K562 (cell line): ENCODE results near the gene TMEM88. TPM values are rescaled to one million over a fixed set of nuclear protein-coding genes. Genes with fewer than 3 reads are reported as not detected.

Experiments used
- ATAC-seq: fragments of 200-7000 bp; cut with Tn5 transposase; 3 replicates; pipeline ENCODE4 v1.9.1; 2020; ENCODE audit warnings: moderate library complexity
- BruUV-seq: library from RNA; stranded (reverse); fragments of 400-500 nt; replicated peaks from 2 replicates; lab custom pipeline; 2021; lab: Mats Ljungman, UMichigan
- CTCF ChIA-PET: fragments of 300-600 bp; formaldehyde crosslinking; extraction: SDS; loops from one replicate; lab custom pipeline; 2021; ENCODE audit warnings: low intra/inter-chr PET ratio; lab: Yijun Ruan, JAX
- POLR2A ChIA-PET: fragments of 300-600, 350-650 bp; sonication (Branson Sonifier 250); formaldehyde crosslinking; extraction: SDS; loops from one replicate; lab custom pipeline; 2021; ENCODE audit warnings: antibody characterized with exemption, inconsistent platforms; lab: Yijun Ruan, JAX
- DNase-seq, 4 experiments: peaks; one replicate each; pipeline versions ENCODE4 v3.0.0 to v3.0.0-alpha.2; 2011 to 2018; ENCODE audit warnings: low spot score in 3 of 4, mixed read lengths in 3 of 4; ENCODE audit errors: extremely low read depth in 1 of 4
- FAIRE-seq: peaks from 2 replicates; lab custom pipeline; 2011; peaks lifted over from hg19 to GRCh38; lab: Jason Lieb, UNC
- H2AFZ ChIP-seq: 2 replicates; pipeline ENCODE4 v1.6.0; 2011; ENCODE audit warnings: low read depth, low read length, control low read depth, inconsistent platforms
- H3K27ac ChIP-seq: fragments of 200-600 bp; 3 replicates; pipeline ENCODE4 v1.8.0; 2011; ENCODE audit warnings: low read depth, mild to moderate bottlenecking, control low read depth, inconsistent platforms, low read length, moderate library complexity, mixed read lengths; ENCODE audit errors: extremely low read depth
- H3K27me3 ChIP-seq, 2 experiments: fragments of 300-600 bp in 1 of 2; 2 replicates in 1 of 2; 3 replicates in 1 of 2; pipeline versions ENCODE4 v1.6.0 to v1.8.0; 2011; ENCODE audit warnings: inconsistent platforms in 2 of 2, low read length in 2 of 2, mild to moderate bottlenecking in 1 of 2, mixed read lengths in 1 of 2, moderate library complexity in 1 of 2; ENCODE audit not compliant: control insufficient read depth in 2 of 2, insufficient read depth in 2 of 2
- H3K36me3 ChIP-seq: fragments of 300-600 bp; 3 replicates; pipeline ENCODE4 v1.8.0; 2011; ENCODE audit warnings: mild to moderate bottlenecking, low read length, inconsistent platforms; ENCODE audit not compliant: control insufficient read depth, insufficient read depth
- H3K4me1 ChIP-seq, 2 experiments: fragments of 200-600 bp in 1 of 2; replicated peaks in 1 of 2; 2 replicates in 1 of 2; 3 replicates in 1 of 2; pipeline versions ENCODE4 v1.5.1 to v1.8.0; 2011; ENCODE audit warnings: inconsistent platforms in 2 of 2, low read length in 2 of 2, mild to moderate bottlenecking in 1 of 2, mixed read lengths in 1 of 2, moderate library complexity in 1 of 2; ENCODE audit not compliant: control insufficient read depth in 2 of 2, insufficient read depth in 2 of 2
- H3K4me2 ChIP-seq: 2 replicates; pipeline ENCODE4 v1.6.1; 2011; ENCODE audit warnings: low read length, control low read depth, inconsistent platforms, mixed read lengths; ENCODE audit not compliant: insufficient read depth
- H3K4me3 ChIP-seq: fragments of 200-600 bp; sonication (generic), shearing (Covaris generic); 2 replicates; pipeline ENCODE4 v1.5.1; 2016; ENCODE audit warnings: control low read depth, inconsistent platforms
- H3K79me2 ChIP-seq: fragments of 200-600 bp; 3 replicates; pipeline ENCODE4 v1.8.0; 2011; ENCODE audit warnings: low read length, inconsistent platforms; ENCODE audit not compliant: control insufficient read depth, insufficient read depth
- H3K9ac ChIP-seq, 2 experiments: 2 replicates each; pipeline versions ENCODE4 v1.6.0 to v1.6.1; 2011; ENCODE audit warnings: low read depth in 2 of 2, low read length in 2 of 2, control low read depth in 1 of 2, inconsistent platforms in 1 of 2, mild to moderate bottlenecking in 1 of 2, mixed read lengths in 1 of 2; ENCODE audit not compliant: insufficient read depth in 1 of 2
- H3K9me1 ChIP-seq: one replicate; pipeline ENCODE4 v1.6.0; 2011; ENCODE audit warnings: inconsistent platforms, mild to moderate bottlenecking, low read length, moderate library complexity; ENCODE audit not compliant: control insufficient read depth, insufficient read depth
- H3K9me3 ChIP-seq: replicated peaks from 2 replicates; pipeline ENCODE4 v1.5.1; 2011; ENCODE audit warnings: low read depth, low read length, inconsistent platforms; ENCODE audit not compliant: control insufficient read depth, insufficient read depth
- H4K20me1 ChIP-seq: replicated peaks from 2 replicates; pipeline ENCODE4 v1.6.1; 2011; ENCODE audit warnings: low read length, inconsistent platforms, mixed read lengths; ENCODE audit not compliant: control insufficient read depth, insufficient read depth
- AFF1 ChIP-seq, 2 experiments: fragments of 450-650 bp; IDR thresholded peaks; 2 replicates each; pipeline ENCODE4 v1.6.1; 2018; ENCODE audit warnings: mild to moderate bottlenecking in 2 of 2, low read depth in 1 of 2; ENCODE audit not compliant: partially characterized antibody in 2 of 2
- CBFA2T2 ChIP-seq: fragments of 450-650 bp; conservative IDR thresholded peaks from 2 replicates; pipeline ENCODE4 v1.6.1; 2017; ENCODE audit warnings: mild to moderate bottlenecking
- CBX2 ChIP-seq: fragments of 200-600 bp; sonication (generic); IDR thresholded peaks from one replicate; pipeline ENCODE4 v1.6.1; 2012; ENCODE audit warnings: mild to moderate bottlenecking, low read length, inconsistent platforms; ENCODE audit not compliant: insufficient read depth, poor library complexity, severe bottlenecking
- CTCF ChIP-seq, 3 experiments: IDR thresholded peaks in 2 of 3; conservative IDR thresholded peaks in 1 of 3; 2 replicates each; pipeline ENCODE4 v1.5.1; 2011 to 2012; ENCODE audit warnings: low read length in 3 of 3, mild to moderate bottlenecking in 3 of 3, control low read depth in 2 of 3, improper control_type of control experiment in 1 of 3, inconsistent platforms in 1 of 3, low read depth in 1 of 3, mixed read lengths in 1 of 3, moderate library complexity in 1 of 3; ENCODE audit not compliant: insufficient read depth in 2 of 3
- FOSL1 ChIP-seq: fragments of 200-800 bp; sonication (Bioruptor generic); conservative IDR thresholded peaks from 2 replicates; pipeline ENCODE4 v1.6.1; 2016; ENCODE audit warnings: missing genetic modification characterization, missing compliant biosample characterization
- GTF2E2 ChIP-seq: fragments of 200-800 bp; sonication (Bioruptor generic); IDR thresholded peaks from 2 replicates; pipeline ENCODE4 v1.6.1; 2016; ENCODE audit warnings: missing genetic modification characterization, missing compliant biosample characterization
- HDGF ChIP-seq: fragments of 450-650 bp; IDR thresholded peaks from 2 replicates; pipeline ENCODE4 v1.6.1; 2016
- KDM1A ChIP-seq, 2 experiments: fragments of 450-650 bp; IDR thresholded peaks; 2 replicates each; pipeline ENCODE4 v1.6.1; 2016; ENCODE audit warnings: mild to moderate bottlenecking in 2 of 2
- KLF13 ChIP-seq: fragments of 450-650 bp; IDR thresholded peaks from 2 replicates; pipeline ENCODE4 v1.6.1; 2016; ENCODE audit warnings: missing genetic modification characterization, low read depth, mild to moderate bottlenecking, missing compliant biosample characterization, moderate library complexity, borderline replicate concordance
- LEF1 ChIP-seq: fragments of 450-650 bp; IDR thresholded peaks from 2 replicates; pipeline ENCODE4 v1.6.1; 2016; ENCODE audit warnings: mild to moderate bottlenecking
- NFRKB ChIP-seq: fragments of 450-650 bp; IDR thresholded peaks from 2 replicates; pipeline ENCODE4 v1.6.1; 2016; ENCODE audit warnings: low read depth
- RBM34 ChIP-seq: fragments of 200-400 bp; formaldehyde crosslinking; IDR thresholded peaks from 2 replicates; pipeline ENCODE4 v1.6.1; 2018; ENCODE audit warnings: low read length, borderline replicate concordance; ENCODE audit not compliant: insufficient read depth
- SMAD2 ChIP-seq: fragments of 150-350 bp; IDR thresholded peaks from 2 replicates; pipeline ENCODE4 v1.6.1; 2014; ENCODE audit warnings: low read depth, mild to moderate bottlenecking, low read length
- SOX6 ChIP-seq: fragments of 450-650 bp; IDR thresholded peaks from 2 replicates; pipeline ENCODE4 v1.6.1; 2014; ENCODE audit warnings: mild to moderate bottlenecking
- TBP ChIP-seq: optimal IDR thresholded peaks from 2 replicates; pipeline ENCODE3; 2011; ENCODE audit warnings: low read depth, low read length, improper control_type of control experiment
- TRIM24 ChIP-seq, 2 experiments: fragments of 450-650 bp; IDR thresholded peaks; 2 replicates each; pipeline ENCODE4 v1.6.1; 2016
- ZNF644 ChIP-seq: fragments of 200-800 bp; sonication (Bioruptor generic); IDR thresholded peaks from 2 replicates; pipeline ENCODE4 v1.6.1; 2016; ENCODE audit warnings: low read depth, missing genetic modification characterization, missing compliant biosample characterization
- ZNF695 ChIP-seq: fragments of 450-650 bp; formaldehyde crosslinking; IDR thresholded peaks from 2 replicates; pipeline ENCODE4 v1.4.0; 2020; ENCODE audit warnings: mild to moderate bottlenecking, moderate library complexity
- WGBS: fragments of 100-300 bp; shearing (Covaris generic); methylation state at CpG from one replicate; pipeline ENCODE4 v1.1.6; 2016; ENCODE audit warnings: low coverage, mixed read lengths; ENCODE audit not compliant: insufficient coverage; ENCODE audit errors: missing lambda C conversion rate; 5-methylcytosine and 5-hydroxymethylcytosine counted together
- in situ Hi-C: fragments of 300-500 bp; cut with MboI; formaldehyde crosslinking; loops from 4 replicates; pipeline ENCODE4 v1.15.0; 2018; ENCODE audit warnings: inconsistent platforms, mixed read lengths
- intact Hi-C: fragments of 100-400 bp; cut with micrococcal nuclease; formaldehyde crosslinking; loops from 2 replicates; pipeline ENCODE4 v1.14.2; 2022
- polyA plus RNA-seq, 8 experiments: library from polyadenylated mRNA; depleted of rRNA in 4 of 8; stranded (reverse) in 5 of 8; unstranded in 3 of 8; fragments of >200 nt; fragmentation: Nextera tagmentation in 2 of 8; fragmentation: Illumina TruSeq in 1 of 8; extraction: Ambion mirVana in 2 of 8; extraction: Trizol in 1 of 8; gene quantifications; 2 replicates each; pipeline versions ENCODE4 v1.2.1 to v1.2.3, GENCODE V29; 2011 to 2014; ENCODE audit warnings: inconsistent platforms in 1 of 8, missing spikeins in 1 of 8
- total RNA-seq, 7 experiments: library from RNA; depleted of rRNA in 6 of 7; stranded (reverse); fragments of >200 nt in 6 of 7; fragmentation: Illumina TruSeq in 2 of 7; extraction: Trizol in 2 of 7; gene quantifications; 2 replicates each; pipeline versions ENCODE4 v1.2.1 to v1.2.3, GENCODE V29; 2011 to 2021; ENCODE audit warnings: low replicate concordance in 1 of 7

The TMEM88 gene
- total and polyA plus RNA-seq, 9 of the 15 experiments (the other 6 are each of a cell fraction or from before 2014, with no cell fraction given), result 0.10 to 1.4 (median 0.36) TPM; not detected in 3

GRCh38 chr17:7887038-7887481 lies 32.2 kb downstream of the TMEM88 start:
- CTCF ChIA-PET, result interaction anchor here (0.6 kb wide), 1 partner anchor 25 kb away, joined by 5 read pairs; no protein-coding TSS in a partner anchor
- Histone ChIP-seq H3K27ac (peak overlapping the region; percentile 97), H3K4me2 (peak overlapping the region; percentile 92), H3K4me3 (peak overlapping the region; percentile 66), H4K20me1 (no peaks in the 10 kb centered on the region; the same call in 1 of the 2 replicates), H3K79me2 (peaks cover 55% of the 10 kb centered on the region), H2AFZ (peak overlapping the region; percentile 60), H3K9me1 (peaks cover 3% of the 10 kb centered on the region), H3K9ac (peak overlapping the region; percentile 86 to 97; a peak in 3 of 4 replicates), H3K36me3 (peaks cover 23% of the 10 kb centered on the region; the same call in 1 of the 3 replicates), H3K9me3 (no peaks in the 10 kb centered on the region), H3K27me3 (no peaks in the 10 kb centered on the region), H3K4me1 (peaks cover 24 to 32% of the 10 kb centered on the region in 2 experiments; a peak in 4 of 5 replicates)
- intact Hi-C loops (loop anchor here (2.0 kb wide), 1 partner anchor 30 kb away; the partner anchor contains the start of gene NAA38), in situ Hi-C loops (no loop called here)
- no peak for FAIRE-seq
- BruUV-seq, result no TSS peak
- no peak for ATAC-seq
- DNase-seq, result no peak
- POLR2A ChIA-PET, result no interaction called here
- WGBS, result 0% methylated on average over 7 of the region's 8 CpGs
- TF ChIP-seq SMAD2, result no peak
- TF ChIP-seq AFF1 (IDR thresholded peaks at IDR 0.05; ENCODE audit: low read depth in 1 of 2, partially characterized antibody in 2 of 2), result peak in 1 of 2 experiments; percentile 50
- TF ChIP-seq TRIM24 (IDR thresholded peaks at IDR 0.05), result 0 out of 4 replicates have a peak, but pooled peaks of 1 of the 2 experiments have one; percentile 23
- TF ChIP-seq NFRKB, result peak; percentile 44; the same call in 1 of the 2 replicates
- TF ChIP-seq HDGF, result no peak
- TF ChIP-seq FOSL1 (tag), result 0 out of 2 replicates have a peak, but pooled peaks have one; percentile 22
- TF ChIP-seq SOX6, result peak; percentile 62; the same call in 1 of the 2 replicates
- no peak for TF ChIP-seq KLF13 (tag)
- TF ChIP-seq CTCF (IDR thresholded peaks at IDR 0.05 in 2 of 3, conservative IDR thresholded peaks at IDR 0.05 in 1 of 3; ENCODE audit: insufficient read depth in 2 of 3, low read depth in 1 of 3, low read length in 3 of 3), result 0 out of 6 replicates have a peak, but pooled peaks of 1 of the 3 experiments have one; percentile 1
- no peak for TF ChIP-seq RBM34
- TF ChIP-seq CBFA2T2, result no peak
- no peak for TF ChIP-seq ZNF695 (CRISPR knock-in tag)
- 0 out of 4 replicates have a peak, but pooled peaks of 1 of the 2 experiments have one; percentile 10 for TF ChIP-seq KDM1A (IDR thresholded peaks at IDR 0.05)
- peak; percentile 44 for TF ChIP-seq TBP
- TF ChIP-seq LEF1, result peak; percentile 50
- TF ChIP-seq GTF2E2 (tag), result peak; percentile 58; the same call in 1 of the 2 replicates
- no peak for TF ChIP-seq CBX2
- TF ChIP-seq ZNF644 (tag), result 0 out of 2 replicates have a peak, but pooled peaks have one; percentile 57
